ENCODE data around the gene BRINP3.

BRINP3 gene

DNA sequence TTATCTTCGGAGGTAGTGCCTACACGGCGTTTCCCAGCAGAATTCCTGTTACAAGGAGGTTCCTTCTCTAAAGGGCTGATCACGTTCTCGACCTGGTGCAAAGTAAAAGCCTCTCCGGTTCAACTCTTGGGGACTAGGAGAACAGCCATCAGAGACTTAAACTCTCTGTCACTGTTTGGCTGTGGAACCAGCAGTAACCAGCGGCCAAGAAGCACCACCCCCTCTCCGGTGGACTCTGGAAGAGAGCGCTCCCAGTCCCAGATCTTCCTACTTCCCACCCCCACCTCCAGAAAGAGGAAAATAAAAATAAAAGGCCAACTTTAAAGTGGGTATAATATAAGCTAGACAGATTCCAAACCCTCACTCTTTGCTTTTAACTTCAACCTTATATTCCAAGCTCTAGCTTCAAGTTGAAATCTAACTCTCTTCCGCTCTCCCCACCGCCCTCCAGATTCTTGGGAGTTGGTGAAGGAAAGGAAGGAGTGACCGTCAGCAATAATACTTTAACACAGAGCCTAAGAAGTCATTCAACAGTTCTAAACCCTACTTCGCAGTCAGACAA lies 2.9 kb downstream of the BRINP3 start:
- Histone ChIP-seq H3K4me1 (ENCODE audit: control insufficient read depth, insufficient read depth, low read length) (no peaks in the 10 kb centered on the region), H3K27ac (ENCODE audit: extremely low read depth, low read depth, low read length) (no peak overlapping the region), H3K36me3 (ENCODE audit: control insufficient read depth in 2 of 2, insufficient read depth in 1 of 2, low read length in 2 of 2) (no peaks in the 10 kb centered on the region), H3K4me3 (ENCODE audit: low read depth, low read length) (peak overlapping the region; percentile 21), H3K9me3 (ENCODE audit: control insufficient read depth, insufficient read depth, low read depth, low read length) (no peaks in the 10 kb centered on the region)
- no peak for TF ChIP-seq ZNF155 (tag by site-specific recombination; IDR thresholded peaks at IDR 0.05)
- TF ChIP-seq ZNF776 (tag by site-specific recombination; IDR thresholded peaks at IDR 0.05; ENCODE audit: borderline replicate concordance) = no peak
- no peak for TF ChIP-seq ZNF530 (tag by site-specific recombination; IDR thresholded peaks at IDR 0.05; ENCODE audit: low read depth)
- no peak for TF ChIP-seq ZNF416 (tag by site-specific recombination; IDR thresholded peaks at IDR 0.05)
- TF ChIP-seq ELK4 (IDR thresholded peaks at IDR 0.05; ENCODE audit: borderline replicate concordance, low read depth, low read length) = no peak
- no peak for TF ChIP-seq ZNF23 (tag by site-specific recombination; IDR thresholded peaks at IDR 0.05; ENCODE audit: borderline replicate concordance)
- no peak for TF ChIP-seq HOXC10 (CRISPR knock-in tag; IDR thresholded peaks at IDR 0.05)
- TF ChIP-seq ZNF707 (tag by site-specific recombination; IDR thresholded peaks at IDR 0.05) = no peak
- TF ChIP-seq ZNF169 (tag by site-specific recombination; IDR thresholded peaks at IDR 0.05) = no peak
- no peak for TF ChIP-seq KLF8 (tag by site-specific recombination; IDR thresholded peaks at IDR 0.05)
- TF ChIP-seq, protein P1, sequence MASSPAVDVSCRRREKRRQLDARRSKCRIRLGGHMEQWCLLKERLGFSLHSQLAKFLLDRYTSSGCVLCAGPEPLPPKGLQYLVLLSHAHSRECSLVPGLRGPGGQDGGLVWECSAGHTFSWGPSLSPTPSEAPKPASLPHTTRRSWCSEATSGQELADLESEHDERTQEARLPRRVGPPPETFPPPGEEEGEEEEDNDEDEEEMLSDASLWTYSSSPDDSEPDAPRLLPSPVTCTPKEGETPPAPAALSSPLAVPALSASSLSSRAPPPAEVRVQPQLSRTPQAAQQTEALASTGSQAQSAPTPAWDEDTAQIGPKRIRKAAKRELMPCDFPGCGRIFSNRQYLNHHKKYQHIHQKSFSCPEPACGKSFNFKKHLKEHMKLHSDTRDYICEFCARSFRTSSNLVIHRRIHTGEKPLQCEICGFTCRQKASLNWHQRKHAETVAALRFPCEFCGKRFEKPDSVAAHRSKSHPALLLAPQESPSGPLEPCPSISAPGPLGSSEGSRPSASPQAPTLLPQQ (tag by site-specific recombination; IDR thresholded peaks at IDR 0.05) = no peak
- ChIA-PET CTCF (no interaction called here), POLR2A (no interaction called here)

DNA sequence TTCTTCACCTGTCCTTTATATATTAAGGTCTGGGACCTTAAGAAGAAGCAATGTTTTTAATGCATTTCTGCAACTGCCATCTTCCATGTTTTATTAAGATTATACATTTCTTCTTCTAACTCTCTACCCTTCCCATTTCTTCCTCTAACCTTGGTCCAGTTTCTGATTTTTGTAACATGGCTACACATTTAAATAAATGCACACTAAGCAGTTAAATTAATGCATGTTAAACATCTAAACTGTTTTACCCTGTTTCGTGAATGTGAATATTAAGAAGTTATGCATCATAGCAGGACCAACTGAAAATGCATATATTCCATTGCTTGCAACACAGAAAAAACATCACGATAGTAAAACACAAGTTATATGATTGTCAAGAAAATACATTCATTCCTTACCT lies 3.7 kb downstream of the BRINP3 start:
- ChIA-PET POLR2A (no interaction called here), CTCF (no interaction called here)
- Histone ChIP-seq H3K36me3 (ENCODE audit: control insufficient read depth in 2 of 2, insufficient read depth in 1 of 2, low read length in 2 of 2) (no peaks in the 10 kb centered on the region), H3K4me3 (ENCODE audit: low read depth, low read length) (no peak overlapping the region), H3K27ac (ENCODE audit: extremely low read depth, low read depth, low read length) (no peak overlapping the region), H3K9me3 (ENCODE audit: control insufficient read depth, insufficient read depth, low read depth, low read length) (no peaks in the 10 kb centered on the region), H3K4me1 (ENCODE audit: control insufficient read depth, insufficient read depth, low read length) (no peaks in the 10 kb centered on the region)
- TF ChIP-seq GLIS1 (tag by site-specific recombination; IDR thresholded peaks at IDR 0.05) (no peak), ZNF416 (tag by site-specific recombination; IDR thresholded peaks at IDR 0.05) (no peak), SP2 (tag by site-specific recombination; IDR thresholded peaks at IDR 0.05) (no peak), ZNF423 (tag by site-specific recombination; IDR thresholded peaks at IDR 0.05) (no peak), HOXA7 (CRISPR knock-in tag; IDR thresholded peaks at IDR 0.05; ENCODE audit: borderline replicate concordance) (no peak), ZNF837 (tag by site-specific recombination; IDR thresholded peaks at IDR 0.05) (no peak), ZNF112 (tag by site-specific recombination; IDR thresholded peaks at IDR 0.05) (no peak)
- TF ChIP-seq, protein P2, sequence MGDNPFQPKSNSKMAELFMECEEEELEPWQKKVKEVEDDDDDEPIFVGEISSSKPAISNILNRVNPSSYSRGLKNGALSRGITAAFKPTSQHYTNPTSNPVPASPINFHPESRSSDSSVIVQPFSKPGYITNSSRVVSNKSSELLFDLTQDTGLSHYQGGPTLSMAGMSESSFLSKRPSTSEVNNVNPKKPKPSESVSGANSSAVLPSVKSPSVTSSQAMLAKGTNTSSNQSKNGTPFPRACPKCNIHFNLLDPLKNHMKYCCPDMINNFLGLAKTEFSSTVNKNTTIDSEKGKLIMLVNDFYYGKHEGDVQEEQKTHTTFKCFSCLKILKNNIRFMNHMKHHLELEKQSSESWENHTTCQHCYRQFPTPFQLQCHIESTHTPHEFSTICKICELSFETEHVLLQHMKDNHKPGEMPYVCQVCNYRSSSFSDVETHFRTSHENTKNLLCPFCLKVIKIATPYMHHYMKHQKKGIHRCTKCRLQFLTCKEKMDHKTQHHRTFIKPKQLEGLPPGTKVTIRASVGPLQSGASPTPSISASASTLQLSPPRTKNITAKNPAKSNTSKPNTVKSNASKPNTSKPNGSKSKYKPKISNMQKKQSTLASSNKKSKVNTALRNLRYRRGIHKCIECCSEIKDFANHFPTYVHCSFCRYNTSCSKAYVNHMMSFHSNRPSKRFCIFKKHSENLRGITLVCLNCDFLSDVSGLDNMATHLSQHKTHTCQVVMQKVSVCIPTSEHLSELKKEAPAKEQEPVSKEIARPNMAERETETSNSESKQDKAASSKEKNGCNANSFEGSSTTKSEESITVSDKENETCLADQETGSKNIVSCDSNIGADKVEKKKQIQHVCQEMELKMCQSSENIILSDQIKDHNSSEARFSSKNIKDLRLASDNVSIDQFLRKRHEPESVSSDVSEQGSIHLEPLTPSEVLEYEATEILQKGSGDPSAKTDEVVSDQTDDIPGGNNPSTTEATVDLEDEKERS (tag by site-specific recombination; IDR thresholded peaks at IDR 0.05) = no peak

GRCh38 chr1:190472494-190472893 lies 5.2 kb downstream of the BRINP3 start:
- ChIA-PET POLR2A (no interaction called here), CTCF (no interaction called here)
- no peaks in the 10 kb centered on the region for H3K9me3 ChIP-seq (ENCODE audit: control insufficient read depth, insufficient read depth, low read depth, low read length)
- no peak overlapping the region for H3K4me3 ChIP-seq (ENCODE audit: low read depth, low read length)
- H3K36me3 ChIP-seq (ENCODE audit: control insufficient read depth in 2 of 2, insufficient read depth in 1 of 2, low read length in 2 of 2) = no peaks in the 10 kb centered on the region
- H3K4me1 ChIP-seq (ENCODE audit: control insufficient read depth, insufficient read depth, low read length) = no peaks in the 10 kb centered on the region
- no peak overlapping the region for H3K27ac ChIP-seq (ENCODE audit: extremely low read depth, low read depth, low read length)
- TF ChIP-seq BCL11B (tag by site-specific recombination; IDR thresholded peaks at IDR 0.05; ENCODE audit: low read depth) (no peak), SCRT2 (tag by site-specific recombination; IDR thresholded peaks at IDR 0.05) (no peak), SCRT1 (tag by site-specific recombination; IDR thresholded peaks at IDR 0.05; ENCODE audit: borderline replicate concordance) (no peak), ZNF777 (tag by site-specific recombination; IDR thresholded peaks at IDR 0.05; ENCODE audit: borderline replicate concordance) (no peak)
- TF ChIP-seq, protein P1 (tag by site-specific recombination; IDR thresholded peaks at IDR 0.05) = no peak

Measured in HEK293 (cell line).